Suprapubic skin (tissue), 3 donors: ENCODE results near the gene RYR3.

ENCODE experiments used
- POLR2A ChIP-seq, 2 donors: fragments of 450-650 bp; IDR thresholded peaks; one replicate each; pipeline ENCODE4 v1.6.1; 2017; ENCODE audit warnings: antibody characterized with exemption in 2 of 2, mild to moderate bottlenecking in 2 of 2, moderate library complexity in 2 of 2
- TF ChIP-seq, protein P1 (sequence below), 2 donors: fragments of 200-600 bp in 1 of 2; fragments of 450-650 bp in 1 of 2; sonication (generic) in 1 of 2; IDR thresholded peaks; one replicate each; pipeline ENCODE4 v1.5.1; 2016 to 2019; ENCODE audit warnings: antibody characterized with exemption in 2 of 2, mild to moderate bottlenecking in 1 of 2, moderate library complexity in 1 of 2

DNA sequence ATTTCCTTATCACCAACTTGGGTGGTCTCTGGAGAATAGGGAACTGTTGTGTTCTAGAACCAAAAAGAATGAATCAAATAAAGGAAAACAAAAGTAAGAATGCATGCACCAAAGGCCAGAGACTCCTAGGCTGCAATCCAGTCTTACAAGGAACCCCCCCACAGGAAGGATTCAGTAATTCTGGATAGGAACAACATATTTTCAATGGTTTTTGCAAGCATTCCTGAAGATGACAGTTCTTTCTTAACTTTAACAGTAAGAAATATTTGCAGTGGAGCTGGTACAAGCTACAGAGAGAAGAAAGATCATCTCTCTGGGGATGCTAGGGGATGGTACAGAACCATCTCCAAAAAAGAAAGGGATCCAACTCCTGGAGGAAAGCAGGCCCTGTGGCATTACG is 541.3 kb downstream of the RYR3 start:
- TF ChIP-seq, protein P1, sequence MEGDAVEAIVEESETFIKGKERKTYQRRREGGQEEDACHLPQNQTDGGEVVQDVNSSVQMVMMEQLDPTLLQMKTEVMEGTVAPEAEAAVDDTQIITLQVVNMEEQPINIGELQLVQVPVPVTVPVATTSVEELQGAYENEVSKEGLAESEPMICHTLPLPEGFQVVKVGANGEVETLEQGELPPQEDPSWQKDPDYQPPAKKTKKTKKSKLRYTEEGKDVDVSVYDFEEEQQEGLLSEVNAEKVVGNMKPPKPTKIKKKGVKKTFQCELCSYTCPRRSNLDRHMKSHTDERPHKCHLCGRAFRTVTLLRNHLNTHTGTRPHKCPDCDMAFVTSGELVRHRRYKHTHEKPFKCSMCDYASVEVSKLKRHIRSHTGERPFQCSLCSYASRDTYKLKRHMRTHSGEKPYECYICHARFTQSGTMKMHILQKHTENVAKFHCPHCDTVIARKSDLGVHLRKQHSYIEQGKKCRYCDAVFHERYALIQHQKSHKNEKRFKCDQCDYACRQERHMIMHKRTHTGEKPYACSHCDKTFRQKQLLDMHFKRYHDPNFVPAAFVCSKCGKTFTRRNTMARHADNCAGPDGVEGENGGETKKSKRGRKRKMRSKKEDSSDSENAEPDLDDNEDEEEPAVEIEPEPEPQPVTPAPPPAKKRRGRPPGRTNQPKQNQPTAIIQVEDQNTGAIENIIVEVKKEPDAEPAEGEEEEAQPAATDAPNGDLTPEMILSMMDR (IDR thresholded peaks at IDR 0.05) = no peak
- no peak for TF ChIP-seq POLR2A (IDR thresholded peaks at IDR 0.05)
